GM03348 (cell line): ENCODE measurements around the gene HPCA.

Experiments used
- DNase-seq: peaks from one replicate; pipeline ENCODE4 v3.0.0; 2012; ENCODE audit warnings: low spot score

HPCA gene

GRCh38 chr1:32886004-32886827 lies at the start of gene HPCA:
Gene HPCA, plus strand, starts transcription at chr1:32886491. Its CDS starts 2,408 bp downstream, at chr1:32888899.
- peak; percentile 88 for DNase-seq

GRCh38 chr1:32848354-32849063 lies 37.8 kb upstream of the HPCA start:
- DNase-seq: no peak

GRCh38 chr1:32855861-32856617 lies 30.3 kb upstream of the HPCA start:
- no peak for DNase-seq

- DNase-seq: no peak
Measured at GRCh38 chr1:32858136-32858535, 28.2 kb upstream of the HPCA start.

- DNase-seq: no peak
Measured at GRCh38 chr1:32858791-32859190, 27.5 kb upstream of the HPCA start.

GRCh38 chr1:32859915-32860314 lies 26.4 kb upstream of the HPCA start:
- DNase-seq: no peak

- DNase-seq: no peak
Measured at GRCh38 chr1:32860566-32860965, 25.7 kb upstream of the HPCA start.

- peak; percentile 48 for DNase-seq
Measured at GRCh38 chr1:32861904-32862695, 24.2 kb upstream of the HPCA start.

- DNase-seq: no peak
Measured at GRCh38 chr1:32863218-32863880, 22.9 kb upstream of the HPCA start.

- DNase-seq: no peak
Measured at GRCh38 chr1:32863881-32864245, 22.4 kb upstream of the HPCA start.

GRCh38 chr1:32864375-32865019 lies 21.8 kb upstream of the HPCA start:
- no peak for DNase-seq

- DNase-seq: no peak
Measured at GRCh38 chr1:32865639-32866405, 20.5 kb upstream of the HPCA start.

GRCh38 chr1:32867151-32867550 lies 19.1 kb upstream of the HPCA start:
- no peak for DNase-seq

- DNase-seq: no peak
Measured at GRCh38 chr1:32867671-32868070, 18.6 kb upstream of the HPCA start.

GRCh38 chr1:32868085-32868484 lies 18.2 kb upstream of the HPCA start:
- no peak for DNase-seq

- DNase-seq: no peak
Measured at GRCh38 chr1:32868806-32869455, 17.4 kb upstream of the HPCA start.

GRCh38 chr1:32869923-32870614 lies 16.2 kb upstream of the HPCA start:
- no peak for DNase-seq

- DNase-seq: peak; percentile 79
Measured at GRCh38 chr1:32870615-32871363, 15.5 kb upstream of the HPCA start, which contains the start of gene FNDC5. Gene FNDC5, minus strand, starts transcription at chr1:32870912.
